GM12891 (cell line): ENCODE data around the gene TBL1XR1.

ENCODE experiments used
- PAX5 ChIP-seq: IDR thresholded peaks from 2 replicates; pipeline ENCODE4 v1.6.1; 2011; ENCODE audit warnings: low read length, moderate library complexity, mild to moderate bottlenecking; ENCODE audit not compliant: insufficient read depth, severe bottlenecking
- POLR2A ChIP-seq: IDR thresholded peaks from 2 replicates; pipeline ENCODE4 v1.6.1; 2011; ENCODE audit warnings: low read depth, low read length, control low read depth
- POLR2AphosphoS5 ChIP-seq: IDR thresholded peaks from 2 replicates; pipeline ENCODE4 v1.6.1; 2011; ENCODE audit warnings: low read depth, low read length, control low read depth
- TAF1 ChIP-seq: IDR thresholded peaks from 2 replicates; pipeline ENCODE4 v1.6.1; 2011; ENCODE audit warnings: low read depth, low read length, control low read depth

DNA sequence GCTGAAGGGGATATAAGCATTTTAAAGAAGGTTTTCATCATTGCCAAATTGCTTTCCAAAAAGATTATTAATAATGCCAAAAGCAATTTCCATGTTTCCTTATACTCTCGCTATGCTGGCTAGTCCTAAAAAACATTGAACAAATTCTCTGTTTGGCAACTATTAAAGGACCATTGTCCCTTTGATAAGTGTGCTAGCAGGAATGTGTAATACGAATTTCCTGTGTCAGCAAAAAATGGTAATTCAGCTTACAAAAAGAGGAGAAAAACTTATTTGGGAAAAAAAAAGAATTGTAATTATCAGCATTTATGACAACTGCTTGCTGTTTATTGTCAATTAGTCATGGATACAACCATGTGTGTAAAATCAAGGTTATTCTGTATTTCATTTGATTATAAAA lies 138.6 kb downstream of the TBL1XR1 start:
- TF ChIP-seq TAF1 (no peak), POLR2AphosphoS5 (no peak), POLR2A (no peak), PAX5 (no peak)
